Fibroblast of lung (primary cell): ENCODE measurements around the gene MYO18B.

ENCODE experiments used
- EZH2 ChIP-seq: IDR thresholded peaks from 2 replicates; pipeline ENCODE4 v1.5.1; 2012; ENCODE audit warnings: low read length, control low read depth, mild to moderate bottlenecking; ENCODE audit errors: missing control alignments
- TF ChIP-seq, protein P1 (sequence below), 2 donors: IDR thresholded peaks in 1 of 2; conservative IDR thresholded peaks in 1 of 2; 1 replicate in 1 of 2; 2 replicates in 1 of 2; pipeline ENCODE4 v1.5.1; 2011 to 2012; ENCODE audit warnings: low read length in 2 of 2, control low read depth in 1 of 2, inconsistent platforms in 1 of 2, low read depth in 1 of 2, mild to moderate bottlenecking in 1 of 2

DNA sequence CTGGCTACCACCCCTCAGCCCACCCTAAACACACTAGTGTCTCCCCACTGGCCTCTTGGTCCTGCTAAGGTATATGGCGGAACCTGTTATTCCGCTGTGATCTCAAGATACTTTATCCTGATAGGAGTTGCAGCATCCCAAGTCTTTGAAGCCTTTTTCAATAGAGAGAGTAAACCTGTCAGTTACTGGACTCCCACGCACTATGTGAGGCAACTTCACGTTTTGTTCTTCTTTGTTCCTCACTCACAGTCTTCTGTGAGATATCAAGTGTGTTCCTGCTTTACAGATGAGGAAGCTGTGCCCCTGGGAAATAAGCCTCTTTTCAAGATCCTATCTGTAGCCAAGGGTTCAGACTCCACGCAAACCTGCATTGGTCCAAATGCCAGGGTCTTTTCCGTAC is 127.8 kb downstream of the MYO18B start:
- TF ChIP-seq, protein P1, sequence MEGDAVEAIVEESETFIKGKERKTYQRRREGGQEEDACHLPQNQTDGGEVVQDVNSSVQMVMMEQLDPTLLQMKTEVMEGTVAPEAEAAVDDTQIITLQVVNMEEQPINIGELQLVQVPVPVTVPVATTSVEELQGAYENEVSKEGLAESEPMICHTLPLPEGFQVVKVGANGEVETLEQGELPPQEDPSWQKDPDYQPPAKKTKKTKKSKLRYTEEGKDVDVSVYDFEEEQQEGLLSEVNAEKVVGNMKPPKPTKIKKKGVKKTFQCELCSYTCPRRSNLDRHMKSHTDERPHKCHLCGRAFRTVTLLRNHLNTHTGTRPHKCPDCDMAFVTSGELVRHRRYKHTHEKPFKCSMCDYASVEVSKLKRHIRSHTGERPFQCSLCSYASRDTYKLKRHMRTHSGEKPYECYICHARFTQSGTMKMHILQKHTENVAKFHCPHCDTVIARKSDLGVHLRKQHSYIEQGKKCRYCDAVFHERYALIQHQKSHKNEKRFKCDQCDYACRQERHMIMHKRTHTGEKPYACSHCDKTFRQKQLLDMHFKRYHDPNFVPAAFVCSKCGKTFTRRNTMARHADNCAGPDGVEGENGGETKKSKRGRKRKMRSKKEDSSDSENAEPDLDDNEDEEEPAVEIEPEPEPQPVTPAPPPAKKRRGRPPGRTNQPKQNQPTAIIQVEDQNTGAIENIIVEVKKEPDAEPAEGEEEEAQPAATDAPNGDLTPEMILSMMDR (conservative IDR thresholded peaks at IDR 0.05 in 1 of 2, IDR thresholded peaks at IDR 0.05 in 1 of 2; ENCODE audit: low read depth in 1 of 2, low read length in 2 of 2), result no peak
- no peak for TF ChIP-seq EZH2
